ENCODE measurements around the gene MCRS1. TPM values are rescaled to one million over a fixed set of nuclear protein-coding genes. Genes with fewer than 3 reads are reported as not detected.

Gene MCRS1
- total RNA-seq, 2 donors from 2014 or later, result 97.5 to 98.9 TPM

GRCh38 chr12:49564686-49565405 is 3.1 kb downstream of the MCRS1 start:
- Mint-ChIP-seq H3K27me3 (ENCODE audit: insufficient read depth) (no peaks in the 10 kb centered on the region), H3K9me3 (no peaks in the 10 kb centered on the region), H3K36me3 (ENCODE audit: low read depth) (peaks cover 38% of the 10 kb centered on the region), H3K4me1 (peaks cover 12% of the 10 kb centered on the region), H3K27ac (no peak overlapping the region), H3K4me3 (no peak overlapping the region)
- DNase-seq, result no peak
- H3K36me3 ChIP-seq (ENCODE audit: control insufficient read depth, insufficient read depth, low read length), result peaks cover 60% of the 10 kb centered on the region
- H3K9me3 ChIP-seq (ENCODE audit: control insufficient read depth, low read length), result no peaks in the 10 kb centered on the region
- no peak overlapping the region for H3K9ac ChIP-seq (ENCODE audit: extremely low read depth, low read length, poor library complexity, severe bottlenecking)
- no peak overlapping the region for H3K4me3 ChIP-seq (ENCODE audit: low read length)
- H3K27me3 ChIP-seq (ENCODE audit: control insufficient read depth, insufficient read depth, low read length, poor library complexity, severe bottlenecking), result no peaks in the 10 kb centered on the region
- no peak overlapping the region for H3K27ac ChIP-seq (ENCODE audit: low read depth, low read length)
- 96 to 100% methylated on average over 4 to 8 of the region's 8 CpGs for WGBS, 2 experiments (ENCODE audit: insufficient coverage in 1 of 2, insufficient read length in 1 of 2)
- TF ChIP-seq CTCF (conservative IDR thresholded peaks at IDR 0.05), result no peak
- H3K4me1 ChIP-seq (ENCODE audit: control insufficient read depth, insufficient read depth, low read length), result peaks cover 4% of the 10 kb centered on the region

GRCh38 chr12:49563951-49564685 is 3.8 kb downstream of the MCRS1 start:
- no peak for TF ChIP-seq CTCF (conservative IDR thresholded peaks at IDR 0.05)
- H3K36me3 Mint-ChIP-seq (ENCODE audit: low read depth), result peaks cover 42% of the 10 kb centered on the region
- H3K9me3 ChIP-seq (ENCODE audit: control insufficient read depth, low read length), result no peaks in the 10 kb centered on the region
- H3K9ac ChIP-seq (ENCODE audit: extremely low read depth, low read length, poor library complexity, severe bottlenecking), result no peak overlapping the region
- no peak overlapping the region for H3K4me3 ChIP-seq (ENCODE audit: low read length)
- no peak for DNase-seq
- no peak overlapping the region for H3K27ac Mint-ChIP-seq
- H3K4me1 Mint-ChIP-seq, result peaks cover 12% of the 10 kb centered on the region
- no peak overlapping the region for H3K27ac ChIP-seq (ENCODE audit: low read depth, low read length)
- no peak overlapping the region for H3K4me3 Mint-ChIP-seq
- H3K4me1 ChIP-seq (ENCODE audit: control insufficient read depth, insufficient read depth, low read length), result peaks cover 4% of the 10 kb centered on the region
- H3K27me3 ChIP-seq (ENCODE audit: control insufficient read depth, insufficient read depth, low read length, poor library complexity, severe bottlenecking), result no peaks in the 10 kb centered on the region
- no peaks in the 10 kb centered on the region for H3K9me3 Mint-ChIP-seq
- H3K27me3 Mint-ChIP-seq (ENCODE audit: insufficient read depth), result no peaks in the 10 kb centered on the region
- WGBS, 2 experiments (ENCODE audit: insufficient coverage in 1 of 2, insufficient read length in 1 of 2), result 93 to 99% methylated on average over 13 to 14 of the region's 14 CpGs
- H3K36me3 ChIP-seq (ENCODE audit: control insufficient read depth, insufficient read depth, low read length), result peaks cover 67% of the 10 kb centered on the region

GRCh38 chr12:49562831-49563230 is 5.1 kb downstream of the MCRS1 start:
- Mint-ChIP-seq H3K4me3 (no peak overlapping the region), H3K27me3 (ENCODE audit: insufficient read depth) (no peaks in the 10 kb centered on the region), H3K27ac (no peak overlapping the region), H3K4me1 (peaks cover 6% of the 10 kb centered on the region), H3K9me3 (no peaks in the 10 kb centered on the region), H3K36me3 (ENCODE audit: low read depth) (peaks cover 51% of the 10 kb centered on the region)
- Histone ChIP-seq H3K4me3 (ENCODE audit: low read length) (no peak overlapping the region), H3K9me3 (ENCODE audit: control insufficient read depth, low read length) (no peaks in the 10 kb centered on the region), H3K36me3 (ENCODE audit: control insufficient read depth, insufficient read depth, low read length) (peaks cover 75% of the 10 kb centered on the region), H3K9ac (ENCODE audit: extremely low read depth, low read length, poor library complexity, severe bottlenecking) (no peak overlapping the region), H3K27ac (ENCODE audit: low read depth, low read length) (no peak overlapping the region), H3K27me3 (ENCODE audit: control insufficient read depth, insufficient read depth, low read length, poor library complexity, severe bottlenecking) (no peaks in the 10 kb centered on the region), H3K4me1 (ENCODE audit: control insufficient read depth, insufficient read depth, low read length) (peaks cover 4% of the 10 kb centered on the region)
- 95 to 96% methylated on average over 6 of the region's 6 CpGs for WGBS, 2 experiments (ENCODE audit: insufficient coverage in 1 of 2, insufficient read length in 1 of 2)
- no peak for TF ChIP-seq CTCF (conservative IDR thresholded peaks at IDR 0.05)
- no peak for DNase-seq
